Measurements from ENCODE around the gene HIGD1A. TPM values are rescaled to one million over a fixed set of nuclear protein-coding genes. Genes with fewer than 3 reads are reported as not detected.

HIGD1A gene
- total RNA-seq, 1 experiment from 2014 or later, result 77.6 TPM

GRCh38 chr3:42764115-42764514 is 40.2 kb downstream of the HIGD1A start:
- no peak overlapping the region; a peak in 1 of 7 replicates for H3K27ac Mint-ChIP-seq
- H2BK5ac ChIP-seq (ENCODE audit: insufficient read length, low read length), result no peak overlapping the region
- no peak overlapping the region for H4K5ac ChIP-seq (ENCODE audit: insufficient read length, low read depth, low read length)
- H3K79me1 ChIP-seq (ENCODE audit: insufficient read depth, low read depth, low read length, poor library complexity, severe bottlenecking), result no peaks in the 10 kb centered on the region
- no peak overlapping the region for H2BK12ac ChIP-seq (ENCODE audit: insufficient read length, low read depth, low read length)
- peaks cover 22 to 26% of the 10 kb centered on the region in 2 experiments for H3K4me1 Mint-ChIP-seq
- no peak overlapping the region for H3K4me3 Mint-ChIP-seq
- TF ChIP-seq CTCF (conservative IDR thresholded peaks at IDR 0.05), result no peak
- H3K9ac ChIP-seq (ENCODE audit: extremely low read depth, insufficient read length, low read length), result no peak overlapping the region
- H3K36me3 Mint-ChIP-seq (ENCODE audit: insufficient read depth in 1 of 3, low read depth in 3 of 3), result no peaks in the 10 kb centered on the region; a peak in 1 of 7 replicates
- H3T11ph ChIP-seq (ENCODE audit: low read length), result no peak overlapping the region
- H4K91ac ChIP-seq (ENCODE audit: insufficient read length, low read depth, low read length), result no peak overlapping the region
- no peak overlapping the region for H3K4me2 ChIP-seq (ENCODE audit: insufficient read depth, insufficient read length, low read length)
- no peaks in the 10 kb centered on the region for H4K20me1 ChIP-seq (ENCODE audit: control insufficient read depth, insufficient read depth, insufficient read length)
- no peak overlapping the region for H2BK15ac ChIP-seq (ENCODE audit: low read depth, low read length)
- no peaks in the 10 kb centered on the region for H3K23me2 ChIP-seq (ENCODE audit: insufficient read length, low read depth, low read length, poor library complexity, severe bottlenecking)
- H3K9me3 ChIP-seq (ENCODE audit: control insufficient read depth, low read depth, low read length), result no peaks in the 10 kb centered on the region
- H3K9me3 Mint-ChIP-seq, result peaks cover 0 to 3% of the 10 kb centered on the region in 2 experiments; a peak in 2 of 5 replicates
- no peak overlapping the region for H2BK120ac ChIP-seq (ENCODE audit: low read depth, low read length, poor library complexity, severe bottlenecking)
- H3K56ac ChIP-seq (ENCODE audit: insufficient read length, low read depth, low read length), result no peak overlapping the region
- no peak overlapping the region for H3K23ac ChIP-seq (ENCODE audit: insufficient read length, low read depth, low read length)
- no peak overlapping the region for H3K18ac ChIP-seq (ENCODE audit: insufficient read length, low read depth, low read length)
- H3K27me3 ChIP-seq (ENCODE audit: insufficient read depth, low read length), result no peaks in the 10 kb centered on the region
- no peak overlapping the region for H2AFZ ChIP-seq (ENCODE audit: low read length)
- no peaks in the 10 kb centered on the region for H3K4me1 ChIP-seq (ENCODE audit: insufficient read depth, low read length)
- H3K27ac ChIP-seq (ENCODE audit: insufficient read length, low read depth, low read length), result no peak overlapping the region
- no peak overlapping the region for H3K4ac ChIP-seq (ENCODE audit: low read depth, low read length)
- H3K79me2 ChIP-seq (ENCODE audit: insufficient read depth, low read length), result no peaks in the 10 kb centered on the region
- H4K8ac ChIP-seq (replicated peaks; ENCODE audit: insufficient read length, low read depth, low read length), result no peak overlapping the region
- H3K27me3 Mint-ChIP-seq (ENCODE audit: low read depth), result peaks cover 7% of the 10 kb centered on the region
- WGBS (ENCODE audit: extremely low coverage, insufficient read length, low lambda C conversion rate), result no CpG with 5 or more reads among the region's 3 CpGs
- H2BK20ac ChIP-seq (ENCODE audit: low read depth, low read length, poor library complexity, severe bottlenecking), result no peak overlapping the region
- H3K14ac ChIP-seq (ENCODE audit: insufficient read depth, low read length), result no peak overlapping the region
- no peak for DNase-seq
- no peak overlapping the region for H2AK5ac ChIP-seq (ENCODE audit: insufficient read length, low read length)
